ENCODE measurements around the gene PCDH9.
"Not testable (repeated sequence)": the region's sequence is repeated elsewhere in the genome, so short reads cannot be mapped to it uniquely, and the experiment has no call there.

Gene PCDH9

GRCh38 chr13:66895780-66896179 is 334.4 kb downstream of the PCDH9 start:
- in situ Hi-C loops (cut with HindIII; ENCODE audit: low pct_unique_long_range_greater_than_20kb, low sequenced_read_pairs) = no loop called here
- no peak for DNase-seq (ENCODE audit: low read depth in 1 of 2, low spot score in 1 of 2)

GRCh38 chr13:66895320-66895719 is 334.8 kb downstream of the PCDH9 start:
- TF ChIP-seq JUND (IDR thresholded peaks at IDR 0.05; ENCODE audit: low read depth) = no peak
- in situ Hi-C loops (cut with HindIII; ENCODE audit: low pct_unique_long_range_greater_than_20kb, low sequenced_read_pairs) = no loop called here
- no peak for DNase-seq (ENCODE audit: low read depth in 1 of 2, low spot score in 1 of 2)

More at GRCh38 chr13:66895780-66896179, 334.4 kb downstream of the PCDH9 start:
- TF ChIP-seq JUND (IDR thresholded peaks at IDR 0.05; ENCODE audit: low read depth) = no peak

DNA sequence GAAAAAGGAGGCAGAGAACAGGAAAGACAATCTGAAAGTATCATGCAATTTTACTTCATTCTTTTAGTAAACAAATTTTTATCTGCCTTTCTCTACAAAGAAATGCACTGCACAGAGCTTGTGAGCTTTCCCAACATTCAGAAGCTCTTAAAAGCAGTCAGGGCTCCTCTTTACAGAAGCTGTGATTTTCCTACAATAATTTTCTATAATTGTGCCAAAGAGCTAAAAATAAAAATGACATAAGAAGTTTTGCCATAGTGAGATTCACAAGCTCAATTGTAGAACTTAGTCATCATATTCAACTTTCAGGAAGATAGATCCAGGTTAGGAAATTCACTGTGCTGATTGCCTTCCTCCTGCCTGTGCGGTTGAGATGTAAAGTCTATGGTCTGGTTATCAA is 341.4 kb downstream of the PCDH9 start:
- no peak for TF ChIP-seq JUND (IDR thresholded peaks at IDR 0.05; ENCODE audit: low read depth)
- in situ Hi-C loops (cut with HindIII; ENCODE audit: low pct_unique_long_range_greater_than_20kb, low sequenced_read_pairs) = no loop called here
- no peak for DNase-seq (ENCODE audit: low read depth in 1 of 2, low spot score in 1 of 2)

- no peak for DNase-seq (ENCODE audit: low read depth in 1 of 2, low spot score in 1 of 2)
- no peak for TF ChIP-seq JUND (IDR thresholded peaks at IDR 0.05; ENCODE audit: low read depth)
- in situ Hi-C loops (cut with HindIII; ENCODE audit: low pct_unique_long_range_greater_than_20kb, low sequenced_read_pairs) = no loop called here
Observed at GRCh38 chr13:66887088-66887487, 343.0 kb downstream of the PCDH9 start.

GRCh38 chr13:66886264-66886663 is 343.9 kb downstream of the PCDH9 start:
- no peak for TF ChIP-seq JUND (IDR thresholded peaks at IDR 0.05; ENCODE audit: low read depth)
- DNase-seq (ENCODE audit: low read depth in 1 of 2, low spot score in 1 of 2) = no peak
- in situ Hi-C loops (cut with HindIII; ENCODE audit: low pct_unique_long_range_greater_than_20kb, low sequenced_read_pairs) = no loop called here

DNA sequence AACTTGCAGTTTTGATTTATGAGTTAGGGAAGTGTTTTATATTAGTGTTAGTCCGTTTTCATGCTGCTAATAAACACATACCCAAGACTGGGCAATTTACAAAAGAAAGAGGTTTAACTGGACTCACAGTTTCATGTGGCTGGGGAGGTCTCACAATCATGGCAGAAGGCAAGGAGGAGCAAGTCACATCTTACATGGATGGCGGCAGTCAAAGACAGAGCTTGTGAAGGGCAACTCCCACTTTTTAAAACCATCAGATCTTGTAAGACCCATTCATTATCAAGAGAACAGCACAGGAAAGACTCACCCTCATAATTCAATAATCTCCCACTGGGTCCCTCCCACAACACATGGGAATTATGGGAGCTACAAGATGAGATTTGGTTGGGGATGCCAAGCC is 349.0 kb downstream of the PCDH9 start:
- in situ Hi-C loops (cut with HindIII; ENCODE audit: low pct_unique_long_range_greater_than_20kb, low sequenced_read_pairs); DNase-seq (ENCODE audit: low read depth in 1 of 2, low spot score in 1 of 2): not testable (repeated sequence)

- DNase-seq (ENCODE audit: low read depth in 1 of 2, low spot score in 1 of 2) = no peak
- TF ChIP-seq JUND (IDR thresholded peaks at IDR 0.05; ENCODE audit: low read depth) = no peak
- in situ Hi-C loops (cut with HindIII; ENCODE audit: low pct_unique_long_range_greater_than_20kb, low sequenced_read_pairs) = no loop called here
Observed at GRCh38 chr13:66879988-66880387, 350.1 kb downstream of the PCDH9 start.

GRCh38 chr13:66875264-66875663 is 354.9 kb downstream of the PCDH9 start:
- no peak for TF ChIP-seq JUND (IDR thresholded peaks at IDR 0.05; ENCODE audit: low read depth)
- DNase-seq (ENCODE audit: low read depth in 1 of 2, low spot score in 1 of 2) = no peak
- in situ Hi-C loops (cut with HindIII; ENCODE audit: low pct_unique_long_range_greater_than_20kb, low sequenced_read_pairs) = no loop called here

GRCh38 chr13:66864627-66865026 is 365.5 kb downstream of the PCDH9 start:
- no peak for TF ChIP-seq JUND (IDR thresholded peaks at IDR 0.05; ENCODE audit: low read depth)
- no peak for DNase-seq (ENCODE audit: low read depth in 1 of 2, low spot score in 1 of 2)
- in situ Hi-C loops (cut with HindIII; ENCODE audit: low pct_unique_long_range_greater_than_20kb, low sequenced_read_pairs) = no loop called here

- no peak for TF ChIP-seq JUND (IDR thresholded peaks at IDR 0.05; ENCODE audit: low read depth)
- in situ Hi-C loops (cut with HindIII; ENCODE audit: low pct_unique_long_range_greater_than_20kb, low sequenced_read_pairs) = no loop called here
- no peak for DNase-seq (ENCODE audit: low read depth in 1 of 2, low spot score in 1 of 2)
Observed at GRCh38 chr13:66860878-66861417, 369.2 kb downstream of the PCDH9 start.

DNA sequence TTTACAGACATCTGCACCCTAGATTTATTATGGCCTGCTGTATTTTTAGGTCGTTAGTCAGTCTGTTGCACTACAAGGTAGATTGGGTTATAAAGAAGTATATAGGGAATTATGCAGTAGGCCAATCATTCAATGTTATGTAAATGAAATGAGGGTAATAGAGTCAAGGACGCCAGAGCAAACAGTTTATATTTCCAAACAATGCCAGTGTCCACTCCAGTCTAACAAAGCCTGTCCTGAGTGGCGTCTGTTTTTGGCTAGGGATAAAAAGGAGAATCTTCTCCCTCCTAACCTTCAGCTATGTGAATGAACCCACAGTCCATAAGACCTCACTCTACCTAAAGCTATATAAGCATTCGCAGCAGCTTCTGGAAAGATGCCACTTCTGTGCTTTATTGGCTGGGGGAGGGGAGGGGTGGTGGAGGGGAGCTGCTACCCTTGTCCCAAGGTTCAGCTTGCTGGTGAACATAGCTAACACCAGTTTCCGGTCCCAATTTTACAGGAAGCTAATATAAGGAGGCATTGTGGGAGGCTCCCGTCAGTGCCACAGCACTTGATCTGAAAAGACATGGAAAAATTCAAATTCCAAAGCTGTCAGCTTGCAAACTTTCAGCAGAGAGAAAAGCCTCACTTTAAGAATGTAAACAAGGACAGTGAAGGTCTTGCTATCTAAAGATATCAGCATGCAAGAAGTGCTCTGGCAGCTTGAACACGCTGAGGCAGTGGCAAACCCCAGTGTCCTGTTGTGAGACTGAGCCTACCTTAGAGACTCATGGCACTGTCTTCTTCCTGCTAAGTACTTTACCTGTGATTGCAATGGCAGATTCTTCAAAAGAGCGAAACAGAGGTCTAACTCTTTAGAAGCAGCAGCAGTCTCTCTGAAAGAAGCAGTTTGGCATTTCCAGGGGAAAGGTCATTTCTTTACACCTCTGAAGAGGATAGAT is 369.9 kb downstream of the PCDH9 start:
- DNase-seq (ENCODE audit: low read depth in 1 of 2, low spot score in 1 of 2) = no peak
- in situ Hi-C loops (cut with HindIII; ENCODE audit: low pct_unique_long_range_greater_than_20kb, low sequenced_read_pairs) = no loop called here
- TF ChIP-seq JUND (IDR thresholded peaks at IDR 0.05; ENCODE audit: low read depth) = no peak

- DNase-seq (ENCODE audit: low read depth in 1 of 2, low spot score in 1 of 2) = no peak
- in situ Hi-C loops (cut with HindIII; ENCODE audit: low pct_unique_long_range_greater_than_20kb, low sequenced_read_pairs) = no loop called here
- no peak for TF ChIP-seq JUND (IDR thresholded peaks at IDR 0.05; ENCODE audit: low read depth)
Observed at GRCh38 chr13:66859078-66859477, 371.1 kb downstream of the PCDH9 start.

DNA sequence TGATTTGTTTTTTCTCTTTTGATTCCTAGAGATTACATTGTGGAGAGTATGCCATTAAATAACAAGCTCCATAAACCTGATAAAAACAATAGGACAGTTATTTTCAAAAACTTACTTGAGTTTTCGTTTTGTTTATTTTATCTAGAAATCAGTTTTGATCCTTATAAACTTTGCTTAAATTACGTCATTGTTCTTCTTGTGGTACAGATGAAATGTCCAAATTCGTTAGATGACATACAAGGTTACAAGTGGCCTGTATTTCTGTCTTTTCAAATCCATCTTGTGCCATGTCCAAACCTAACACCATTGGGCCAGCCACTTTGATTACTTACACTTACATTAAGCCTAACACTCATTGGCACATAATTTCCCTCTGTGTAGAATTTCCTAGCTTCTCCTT is 372.0 kb downstream of the PCDH9 start:
- no peak for DNase-seq (ENCODE audit: low read depth in 1 of 2, low spot score in 1 of 2)
- TF ChIP-seq JUND (IDR thresholded peaks at IDR 0.05; ENCODE audit: low read depth) = no peak
- in situ Hi-C loops (cut with HindIII; ENCODE audit: low pct_unique_long_range_greater_than_20kb, low sequenced_read_pairs) = no loop called here
